Upper lobe of left lung (tissue), 6 donors: ENCODE data around the gene CLDN14. TPM values are rescaled to one million over a fixed set of nuclear protein-coding genes. Genes with fewer than 3 reads are reported as not detected.

Experiments
- ATAC-seq, 2 donors: fragments of 200-7000 bp; cut with Tn5 transposase; one replicate each; pipeline ENCODE4 v1.9.1; 2022; ENCODE audit warnings: mild to moderate bottlenecking in 2 of 2, moderate library complexity in 2 of 2; ENCODE audit not compliant: low FRiP score in 2 of 2
- DNase-seq, 2 donors: peaks; one replicate each; pipeline ENCODE4 v3.0.0-alpha.2; 2019 to 2020
- H3K27ac ChIP-seq, 4 donors: fragments of 200-600 bp; sonication (generic); one replicate each; pipeline ENCODE4 v1.5.1; 2016 to 2019
- H3K27me3 ChIP-seq, 4 donors: fragments of 200-600 bp; sonication (generic); one replicate each; pipeline ENCODE4 v1.5.1; 2017 to 2019
- H3K36me3 ChIP-seq, 4 donors: fragments of 200-600 bp; sonication (generic); one replicate each; pipeline ENCODE4 v1.5.1; 2016 to 2019
- H3K4me1 ChIP-seq, 4 donors: fragments of 200-600 bp; sonication (generic); one replicate each; pipeline ENCODE4 v1.5.1; 2018 to 2019
- H3K4me3 ChIP-seq, 4 donors: fragments of 200-600 bp; sonication (generic); one replicate each; pipeline ENCODE4 v1.5.1; 2017 to 2019; ENCODE audit warnings: mild to moderate bottlenecking in 2 of 4, moderate library complexity in 1 of 4
- H3K9me3 ChIP-seq, 4 donors: fragments of 200-600 bp; sonication (generic); one replicate each; pipeline ENCODE4 v1.5.1; 2018 to 2019
- EP300 ChIP-seq, 4 donors: sonication (generic); formaldehyde crosslinking; IDR thresholded peaks; one replicate each; pipeline ENCODE4 v1.5.1; 2017; ENCODE audit warnings: antibody characterized with exemption in 4 of 4, control low read depth in 2 of 4
- POLR2A ChIP-seq, 4 donors: fragments of 450-650 bp; IDR thresholded peaks; one replicate each; pipeline ENCODE4 v1.5.1; 2016 to 2017; ENCODE audit warnings: antibody characterized with exemption in 4 of 4, mild to moderate bottlenecking in 2 of 4
- POLR2AphosphoS5 ChIP-seq, 2 donors: sonication (generic); formaldehyde crosslinking; IDR thresholded peaks; one replicate each; pipeline ENCODE4 v1.5.1; 2017; ENCODE audit warnings: antibody characterized with exemption in 2 of 2
- WGBS, 2 donors: methylation state at CpG; one replicate each; pipeline ENCODE4 v1.1.5; 2017 to 2018; 5-methylcytosine and 5-hydroxymethylcytosine counted together
- total RNA-seq, 6 donors: library from RNA; depleted of rRNA in 4 of 6; stranded (reverse); fragments of >200 nt in 4 of 6; gene quantifications; one replicate each; pipeline versions ENCODE4 v1.1.0 to v1.2.1, GENCODE V29; 2016 to 2021
- TF ChIP-seq, protein P1 (sequence below), 6 experiments: fragments of 450-650 bp in 4 of 6; fragments of 200-600 bp in 2 of 6; sonication (generic) in 2 of 6; IDR thresholded peaks; one replicate each; pipeline ENCODE4 v1.5.1; 2016 to 2019; ENCODE audit warnings: antibody characterized with exemption in 6 of 6
- donor health status: DM: no; HTN: no; CAD: no; lungs with moderate emphysema.
- donor health status: DM: no; HTN: yes; CAD: no; lungs with severe emphysema.

Gene CLDN14
- total RNA-seq, 6 donors from 2014 or later, result 0.47 TPM; not detected in 5

DNA sequence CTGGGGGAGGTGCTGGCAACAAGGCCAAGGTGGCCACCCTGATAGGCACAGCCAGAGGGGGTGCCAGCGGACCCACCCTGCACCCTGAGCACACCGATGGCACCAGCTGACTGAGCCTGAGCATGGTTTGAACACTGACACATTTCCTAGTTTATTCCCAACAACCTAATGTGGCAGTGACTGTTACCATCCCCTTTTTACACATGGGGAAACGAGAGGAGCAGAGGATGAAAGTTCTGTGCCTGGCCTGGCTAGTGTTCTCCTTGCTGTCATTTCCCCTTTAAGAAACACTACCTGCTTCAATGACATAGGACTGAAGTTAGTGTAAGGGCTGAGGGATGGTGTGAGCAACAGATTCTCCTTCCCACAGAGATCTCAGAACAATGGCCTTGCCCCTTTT, 15.3 kb downstream of the CLDN14 start:
- Histone ChIP-seq H3K27me3 (no peaks in the 10 kb centered on the region), H3K36me3 (no peaks in the 10 kb centered on the region), H3K27ac (no peak overlapping the region), H3K9me3 (no peaks in the 10 kb centered on the region), H3K4me1 (no peaks in the 10 kb centered on the region), H3K4me3 (no peak overlapping the region)
- DNase-seq (no peak), ATAC-seq (no peak)
- 80 to 96% methylated on average over 1 to 3 of the region's 3 CpGs for WGBS, 2 donors
- TF ChIP-seq POLR2AphosphoS5 (IDR thresholded peaks at IDR 0.05), result no peak

DNA sequence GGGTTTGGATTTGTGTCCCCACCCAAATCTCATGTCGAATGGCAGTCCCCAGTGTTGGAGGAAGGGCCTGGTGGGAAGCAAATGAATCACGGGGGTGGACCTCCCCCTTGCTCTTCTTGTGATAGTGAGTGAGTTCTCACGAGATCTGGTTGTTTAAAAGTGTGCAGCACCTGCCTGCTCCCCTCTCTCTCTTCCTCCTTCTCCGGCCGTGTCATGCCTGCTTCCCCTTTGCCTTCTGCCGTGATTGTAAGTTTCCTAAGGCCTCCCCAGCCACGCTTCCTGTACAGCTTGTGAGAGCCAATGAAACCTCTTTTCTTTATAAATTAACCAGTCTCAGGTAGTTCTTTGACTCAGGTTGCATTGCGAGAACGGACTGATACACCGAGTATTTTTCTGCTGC, 15.9 kb downstream of the CLDN14 start:
- Histone ChIP-seq H3K27me3 (no peaks in the 10 kb centered on the region), H3K4me3 (no peak overlapping the region), H3K36me3 (no peaks in the 10 kb centered on the region), H3K27ac (no peak overlapping the region), H3K9me3 (no peaks in the 10 kb centered on the region), H3K4me1 (no peaks in the 10 kb centered on the region)
- no peak for DNase-seq
- WGBS, 2 donors, result 68% methylated on average over 10 of the region's 10 CpGs
- ATAC-seq, result no peak
- TF ChIP-seq POLR2AphosphoS5 (IDR thresholded peaks at IDR 0.05) (no peak), EP300 (IDR thresholded peaks at IDR 0.05) (no peak), POLR2A (IDR thresholded peaks at IDR 0.05) (no peak)
- TF ChIP-seq, protein P1, sequence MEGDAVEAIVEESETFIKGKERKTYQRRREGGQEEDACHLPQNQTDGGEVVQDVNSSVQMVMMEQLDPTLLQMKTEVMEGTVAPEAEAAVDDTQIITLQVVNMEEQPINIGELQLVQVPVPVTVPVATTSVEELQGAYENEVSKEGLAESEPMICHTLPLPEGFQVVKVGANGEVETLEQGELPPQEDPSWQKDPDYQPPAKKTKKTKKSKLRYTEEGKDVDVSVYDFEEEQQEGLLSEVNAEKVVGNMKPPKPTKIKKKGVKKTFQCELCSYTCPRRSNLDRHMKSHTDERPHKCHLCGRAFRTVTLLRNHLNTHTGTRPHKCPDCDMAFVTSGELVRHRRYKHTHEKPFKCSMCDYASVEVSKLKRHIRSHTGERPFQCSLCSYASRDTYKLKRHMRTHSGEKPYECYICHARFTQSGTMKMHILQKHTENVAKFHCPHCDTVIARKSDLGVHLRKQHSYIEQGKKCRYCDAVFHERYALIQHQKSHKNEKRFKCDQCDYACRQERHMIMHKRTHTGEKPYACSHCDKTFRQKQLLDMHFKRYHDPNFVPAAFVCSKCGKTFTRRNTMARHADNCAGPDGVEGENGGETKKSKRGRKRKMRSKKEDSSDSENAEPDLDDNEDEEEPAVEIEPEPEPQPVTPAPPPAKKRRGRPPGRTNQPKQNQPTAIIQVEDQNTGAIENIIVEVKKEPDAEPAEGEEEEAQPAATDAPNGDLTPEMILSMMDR (IDR thresholded peaks at IDR 0.05), result no peak

DNA sequence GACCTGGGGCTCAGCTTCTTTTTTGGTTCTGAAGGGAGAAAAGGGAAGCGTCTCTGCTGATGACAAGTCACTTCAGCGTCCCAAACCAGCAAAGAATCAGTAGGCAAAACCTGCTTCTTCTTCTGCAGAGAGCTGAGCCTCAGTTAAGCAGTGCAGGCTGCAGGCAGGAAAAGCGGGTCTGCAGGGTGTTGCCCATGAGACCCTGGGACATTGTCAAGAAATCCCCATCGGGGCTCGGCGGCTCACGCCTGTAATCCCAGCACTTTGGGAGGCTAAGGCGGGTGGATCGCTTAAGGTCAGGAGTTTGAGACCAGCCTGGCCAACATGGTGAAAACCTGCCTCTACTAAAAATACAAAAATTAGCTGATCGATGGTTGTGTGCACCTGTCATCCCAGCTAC, 16.7 kb downstream of the CLDN14 start:
- Histone ChIP-seq H3K27ac (no peak overlapping the region), H3K9me3 (no peaks in the 10 kb centered on the region), H3K4me3 (no peak overlapping the region), H3K36me3 (no peaks in the 10 kb centered on the region), H3K4me1 (no peaks in the 10 kb centered on the region), H3K27me3 (no peaks in the 10 kb centered on the region)
- no peak for DNase-seq
- no peak for ATAC-seq
- 85 to 93% methylated on average over 10 of the region's 10 CpGs for WGBS, 2 donors
- TF ChIP-seq POLR2A (IDR thresholded peaks at IDR 0.05) (no peak), EP300 (IDR thresholded peaks at IDR 0.05) (no peak), POLR2AphosphoS5 (IDR thresholded peaks at IDR 0.05) (no peak)
- TF ChIP-seq, protein P1 (IDR thresholded peaks at IDR 0.05), result no peak

DNA sequence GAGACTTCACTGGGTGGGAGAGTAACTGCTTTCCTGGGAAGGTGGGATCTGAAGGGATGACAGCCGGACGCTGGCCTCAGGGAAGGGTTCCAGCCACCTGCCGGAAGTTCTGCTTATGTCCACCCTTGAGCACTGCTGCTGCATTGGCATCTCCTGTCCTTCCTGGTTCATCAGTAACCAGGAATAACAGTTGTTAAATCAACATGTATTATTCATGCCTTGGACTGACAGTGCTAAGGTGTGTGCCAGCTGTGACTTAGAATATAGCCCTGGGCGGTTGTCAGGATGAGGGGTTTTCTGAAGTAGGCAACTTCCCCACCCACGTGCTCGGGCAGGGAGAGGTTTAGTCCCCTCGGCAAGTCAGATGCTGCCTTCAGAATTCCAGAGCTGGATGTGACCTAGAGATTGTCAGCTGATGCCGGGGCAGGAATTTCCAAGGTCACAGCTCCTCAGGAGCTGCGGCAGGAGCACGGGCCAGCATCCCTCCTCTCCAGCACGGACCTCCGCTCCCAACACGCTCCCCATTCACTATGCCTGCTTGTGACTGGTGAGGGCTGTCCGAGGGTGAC, 17.9 kb downstream of the CLDN14 start:
- H3K27ac ChIP-seq, result no peak overlapping the region
- no peaks in the 10 kb centered on the region for H3K9me3 ChIP-seq
- no peak for TF ChIP-seq EP300 (IDR thresholded peaks at IDR 0.05)
- TF ChIP-seq POLR2A (IDR thresholded peaks at IDR 0.05), result no peak
- H3K4me1 ChIP-seq, result no peaks in the 10 kb centered on the region
- H3K27me3 ChIP-seq, result no peaks in the 10 kb centered on the region
- no peak overlapping the region for H3K4me3 ChIP-seq
- 67 to 74% methylated on average over 13 to 14 of the region's 14 CpGs for WGBS, 2 donors
- DNase-seq (no peak), ATAC-seq (no peak)
- H3K36me3 ChIP-seq, result no peaks in the 10 kb centered on the region

DNA sequence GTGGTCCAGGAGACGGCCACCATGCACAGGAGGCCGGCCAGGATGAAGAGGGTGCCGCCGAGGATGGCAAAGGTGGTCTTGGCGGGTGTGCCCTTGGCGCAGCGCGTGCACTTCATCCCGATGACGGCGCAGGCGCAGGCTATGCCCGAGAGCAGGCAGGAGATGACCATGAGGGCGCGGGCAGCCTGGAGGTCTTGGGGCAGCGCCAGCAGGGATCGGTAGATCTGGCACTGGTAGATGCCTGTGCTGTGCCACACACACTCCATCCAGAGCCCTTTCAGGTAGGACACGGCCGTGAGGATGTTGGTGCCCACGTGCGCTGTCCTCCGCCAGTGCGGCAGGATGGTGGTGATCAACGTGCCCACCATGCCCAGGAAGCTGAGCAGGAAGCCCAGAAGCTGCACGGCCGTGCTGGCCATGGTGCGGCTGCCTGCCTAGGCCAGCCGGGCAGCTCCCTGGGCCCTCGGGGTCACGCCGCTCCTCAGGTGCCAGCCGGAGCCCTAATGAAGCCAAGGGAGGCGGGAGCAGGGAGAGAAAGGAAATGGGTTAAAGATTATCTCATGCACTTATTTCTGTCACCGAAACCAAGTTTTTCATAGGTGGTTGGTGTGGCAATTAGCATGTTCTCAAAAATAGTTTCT, 18.5 kb downstream of the CLDN14 start:
- WGBS, 2 donors, result 91 to 94% methylated on average over 28 to 34 of the region's 34 CpGs
- TF ChIP-seq EP300 (IDR thresholded peaks at IDR 0.05) (no peak), POLR2AphosphoS5 (IDR thresholded peaks at IDR 0.05) (no peak)
- TF ChIP-seq, protein P1 (IDR thresholded peaks at IDR 0.05), result no peak
- no peak for ATAC-seq
- DNase-seq, result peak in 1 of 2 donors; percentile 75
- H3K27ac ChIP-seq, result no peak overlapping the region
- no peaks in the 10 kb centered on the region for H3K9me3 ChIP-seq
- H3K4me3 ChIP-seq, result no peak overlapping the region
- no peaks in the 10 kb centered on the region for H3K36me3 ChIP-seq
- H3K27me3 ChIP-seq, result no peaks in the 10 kb centered on the region
- H3K4me1 ChIP-seq, result no peaks in the 10 kb centered on the region

DNA sequence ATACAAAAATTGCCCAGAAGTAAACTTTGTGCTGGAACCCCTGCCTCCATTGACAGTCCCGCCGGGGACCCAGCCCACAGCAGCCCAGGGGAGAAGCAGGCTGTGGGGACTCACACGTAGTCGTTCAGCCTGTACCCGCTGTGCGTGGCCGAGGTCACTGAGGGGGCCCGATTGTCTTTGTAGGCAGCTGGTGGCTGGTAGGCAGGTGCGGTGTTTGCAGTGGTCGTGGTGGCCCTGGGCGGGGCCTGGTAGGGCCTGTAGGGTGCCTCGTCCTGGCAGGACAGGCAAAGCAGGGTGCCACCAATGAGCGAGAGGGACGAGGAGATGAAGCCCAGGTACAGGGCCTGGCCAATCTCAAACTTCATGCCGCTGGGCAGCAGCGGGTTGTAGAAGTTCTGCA, 19.1 kb downstream of the CLDN14 start:
- peak in 1 of 2 donors; percentile 31 for ATAC-seq
- peak in 1 of 2 donors; percentile 68 for DNase-seq
- WGBS, 2 donors, result 84 to 89% methylated on average over 9 to 16 of the region's 16 CpGs
- no peaks in the 10 kb centered on the region for H3K36me3 ChIP-seq
- H3K27me3 ChIP-seq, result no peaks in the 10 kb centered on the region
- no peak overlapping the region for H3K27ac ChIP-seq
- H3K9me3 ChIP-seq, result no peaks in the 10 kb centered on the region
- H3K4me3 ChIP-seq, result no peak overlapping the region
- TF ChIP-seq POLR2AphosphoS5 (IDR thresholded peaks at IDR 0.05) (no peak), EP300 (IDR thresholded peaks at IDR 0.05) (no peak), POLR2A (IDR thresholded peaks at IDR 0.05) (no peak)
- TF ChIP-seq, protein P1 (IDR thresholded peaks at IDR 0.05), result no peak
- H3K4me1 ChIP-seq, result no peaks in the 10 kb centered on the region
